HEK293 (cell line): ENCODE measurements around the gene SPTLC2.

Source experiments
- CTCF ChIP-seq: fragments of 450-650 bp; formaldehyde crosslinking; IDR thresholded peaks from 2 replicates; pipeline ENCODE4 v1.5.1; 2016; ENCODE audit warnings: missing biosample characterization, missing genetic modification characterization
- PBX3 ChIP-seq: sonication (generic); formaldehyde crosslinking; IDR thresholded peaks from 2 replicates; pipeline ENCODE4 v1.8.1; 2022; ENCODE audit warnings: mild to moderate bottlenecking, moderate library complexity, missing genetic modification reagents
- REST ChIP-seq: fragments of 450-650 bp; formaldehyde crosslinking; IDR thresholded peaks from 2 replicates; pipeline ENCODE4 v1.5.1; 2016; ENCODE audit warnings: missing biosample characterization, missing genetic modification characterization
- YY1 ChIP-seq: fragments of 450-650 bp; formaldehyde crosslinking; IDR thresholded peaks from 2 replicates; pipeline ENCODE4 v1.5.1; 2018; ENCODE audit warnings: missing biosample characterization, missing genetic modification characterization
- ZBTB10 ChIP-seq: fragments of 450-650 bp; formaldehyde crosslinking; IDR thresholded peaks from 2 replicates; pipeline ENCODE4 v1.5.1; 2016; ENCODE audit warnings: missing biosample characterization, missing genetic modification characterization
- ZBTB48 ChIP-seq: fragments of 450-650 bp; formaldehyde crosslinking; IDR thresholded peaks from 2 replicates; pipeline ENCODE4 v1.5.1; 2016; ENCODE audit warnings: missing biosample characterization, missing genetic modification characterization
- ZBTB7A ChIP-seq: fragments of 450-650 bp; formaldehyde crosslinking; IDR thresholded peaks from 2 replicates; pipeline ENCODE4 v1.5.1; 2016; ENCODE audit warnings: low read depth, missing biosample characterization, missing genetic modification characterization
- ZNF280D ChIP-seq: fragments of 450-650 bp; formaldehyde crosslinking; IDR thresholded peaks from 2 replicates; pipeline ENCODE4 v1.5.1; 2016; ENCODE audit warnings: missing biosample characterization, missing genetic modification characterization
- ZNF449 ChIP-seq: fragments of 450-650 bp; formaldehyde crosslinking; IDR thresholded peaks from 2 replicates; pipeline ENCODE4 v1.5.1; 2017; ENCODE audit warnings: missing biosample characterization, mild to moderate bottlenecking, missing genetic modification characterization, moderate library complexity
- ZNF549 ChIP-seq: fragments of 450-650 bp; IDR thresholded peaks from 2 replicates; pipeline ENCODE4 v1.5.1; 2018; ENCODE audit warnings: missing biosample characterization, missing genetic modification characterization, mild to moderate bottlenecking, inconsistent platforms, moderate library complexity
- ZNF629 ChIP-seq: fragments of 450-650 bp; formaldehyde crosslinking; IDR thresholded peaks from 2 replicates; pipeline ENCODE4 v1.5.1; 2017; ENCODE audit warnings: missing biosample characterization, missing genetic modification characterization
- ZNF670 ChIP-seq: fragments of 450-650 bp; formaldehyde crosslinking; IDR thresholded peaks from 2 replicates; pipeline ENCODE4 v1.5.1; 2016; ENCODE audit warnings: missing biosample characterization, missing genetic modification characterization, low read depth
- ZNF747 ChIP-seq: fragments of 450-650 bp; formaldehyde crosslinking; IDR thresholded peaks from 2 replicates; pipeline ENCODE4 v1.5.1; 2016; ENCODE audit warnings: missing biosample characterization, missing genetic modification characterization
- ZSCAN30 ChIP-seq: fragments of 450-650 bp; IDR thresholded peaks from 2 replicates; pipeline ENCODE4 v1.5.1; 2018; ENCODE audit warnings: missing biosample characterization, mild to moderate bottlenecking, missing genetic modification characterization, moderate library complexity

- TF ChIP-seq REST (tag by site-specific recombination) = no peak
- TF ChIP-seq CTCF (tag by site-specific recombination) = no peak
- no peak for TF ChIP-seq ZBTB7A (tag by site-specific recombination)
- no peak for TF ChIP-seq ZNF280D (tag by site-specific recombination)
- TF ChIP-seq PBX3 (CRISPR knock-in tag) = no peak
- TF ChIP-seq ZBTB10 (tag by site-specific recombination) = no peak
- TF ChIP-seq ZSCAN30 (tag by site-specific recombination) = no peak
- TF ChIP-seq ZNF747 (tag by site-specific recombination) = no peak
- no peak for TF ChIP-seq ZBTB48 (tag by site-specific recombination)
- no peak for TF ChIP-seq ZNF449 (tag by site-specific recombination)
- no peak for TF ChIP-seq ZNF549
- no peak for TF ChIP-seq ZNF629 (tag by site-specific recombination)
- no peak for TF ChIP-seq ZNF670 (tag by site-specific recombination)
- TF ChIP-seq YY1 (tag by site-specific recombination) = no peak
Measured at GRCh38 chr14:77475432-77476115, 140.9 kb downstream of the SPTLC2 start.
